HG02884 (cell line): ENCODE measurements around the gene PNMA8A.
"Not testable (repeated sequence)": the region's sequence is repeated elsewhere in the genome, so short reads cannot be mapped to it uniquely, and the experiment has no call there.

Experiments used
- ATAC-seq: cut with Tn5 transposase; IDR thresholded peaks from one replicate; pipeline ENCODE4 v1.9.1; 2021; ENCODE audit warnings: mild to moderate bottlenecking, moderate library complexity; ENCODE audit not compliant: unreplicated experiment

The PNMA8A gene

GRCh38 chr19:46470376-46470775 lies 987 bp downstream of the PNMA8A start:
- ATAC-seq = no peak

DNA sequence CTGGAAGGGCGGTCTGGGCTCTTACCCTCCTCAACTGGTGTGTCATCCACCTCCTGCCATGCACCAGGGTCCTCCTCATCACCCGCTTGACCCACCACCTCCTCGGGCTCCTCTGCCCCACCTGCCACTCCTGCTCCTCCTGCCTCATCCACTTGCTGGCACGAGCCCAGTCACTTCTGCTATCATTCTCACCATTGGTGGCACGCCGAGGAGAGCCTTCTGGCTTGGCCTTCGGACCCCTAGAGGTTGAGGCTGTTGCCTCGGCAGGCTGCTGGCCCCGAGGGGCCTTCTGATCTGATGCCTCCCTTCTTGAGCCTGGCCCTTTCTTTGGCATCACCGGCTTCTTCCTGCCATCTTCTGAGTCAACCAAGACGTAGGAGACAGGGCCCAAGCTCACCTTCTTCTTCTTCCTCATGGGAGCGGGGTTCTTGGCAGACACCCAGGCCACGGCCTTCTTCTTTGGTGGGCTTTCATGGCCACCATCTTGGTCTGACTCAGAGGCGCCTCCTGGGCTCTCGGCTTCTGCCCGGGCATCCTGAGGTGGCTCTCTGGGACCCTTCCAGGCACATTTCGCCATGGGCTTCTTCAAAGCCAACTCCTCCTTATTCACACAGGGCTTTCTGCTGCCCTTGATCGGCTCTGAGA lies 1.7 kb downstream of the PNMA8A start:
- no peak for ATAC-seq

DNA sequence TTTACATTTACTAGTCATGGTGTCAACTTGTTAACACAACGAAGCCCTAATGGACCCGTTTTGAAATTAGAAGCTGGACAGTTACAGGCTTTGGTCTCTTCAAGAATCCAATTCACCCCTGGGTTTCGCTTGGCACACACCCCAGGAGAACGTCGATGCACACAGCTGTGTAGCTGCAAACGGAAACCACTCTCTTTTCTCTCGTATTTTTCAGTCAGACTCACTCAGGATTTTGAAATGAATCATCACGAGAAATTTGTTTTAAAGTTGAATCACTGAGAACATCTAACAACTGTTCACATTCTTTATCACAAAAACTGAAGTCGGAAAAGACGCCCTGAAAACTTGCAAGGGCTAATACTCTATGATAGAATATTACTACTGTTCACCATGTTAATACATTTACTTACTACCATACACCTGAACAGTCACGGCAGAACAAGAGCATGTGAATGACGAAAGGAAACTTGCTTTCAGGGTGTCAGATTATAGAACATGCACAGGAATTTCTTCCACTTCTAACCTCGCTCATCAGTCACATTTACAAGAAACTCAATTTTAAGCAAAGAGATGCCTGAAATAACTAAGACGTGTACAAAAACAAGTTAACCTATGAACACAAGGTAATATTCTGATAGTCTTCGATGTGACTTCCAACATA lies 4.7 kb downstream of the PNMA8A start:
- no peak for ATAC-seq

DNA sequence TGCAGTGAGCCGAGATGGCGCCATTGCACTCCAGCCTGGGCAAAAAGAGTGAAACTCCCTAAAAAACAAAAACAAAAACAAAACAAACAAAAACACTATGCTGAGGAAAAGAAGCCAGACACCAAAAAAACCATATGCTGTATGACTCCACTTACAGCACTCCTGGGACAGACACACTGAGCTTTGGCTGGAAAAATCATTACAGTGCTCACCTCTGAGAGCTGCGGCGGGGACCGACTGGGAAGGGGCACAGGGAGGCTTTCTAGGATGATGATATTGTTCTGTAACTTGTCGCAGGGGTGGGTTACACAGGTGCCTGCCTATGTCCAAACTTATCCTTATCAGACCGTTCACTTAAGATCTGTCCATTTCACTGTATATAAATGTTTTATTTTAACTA lies 7.8 kb downstream of the PNMA8A start:
- ATAC-seq = no peak

GRCh38 chr19:46461537-46461936 lies 9.8 kb downstream of the PNMA8A start:
- no peak for ATAC-seq

DNA sequence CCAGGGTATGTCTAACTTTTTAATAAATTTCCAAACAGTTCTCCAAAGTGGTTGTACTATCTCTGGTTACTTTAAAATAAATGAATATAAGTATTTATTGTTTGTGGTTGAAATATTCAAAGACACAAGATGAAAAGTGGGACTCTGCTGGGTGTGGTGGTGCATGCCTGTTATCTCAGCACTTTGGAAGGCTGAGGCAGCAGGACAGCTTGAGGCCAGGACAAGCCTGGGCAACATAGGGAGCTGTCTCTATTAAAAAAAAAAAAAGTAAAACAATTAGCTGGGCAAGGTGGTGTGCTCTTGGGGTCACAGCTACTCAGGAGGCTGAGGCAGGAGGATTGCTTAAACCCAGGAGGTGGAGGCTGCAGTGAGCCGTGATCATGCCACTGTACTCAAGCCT lies 10.4 kb downstream of the PNMA8A start:
- no peak for ATAC-seq

GRCh38 chr19:46460055-46460454 lies 11.3 kb downstream of the PNMA8A start:
- no peak for ATAC-seq

GRCh38 chr19:46456930-46457329 lies 14.4 kb downstream of the PNMA8A start:
- no peak for ATAC-seq

DNA sequence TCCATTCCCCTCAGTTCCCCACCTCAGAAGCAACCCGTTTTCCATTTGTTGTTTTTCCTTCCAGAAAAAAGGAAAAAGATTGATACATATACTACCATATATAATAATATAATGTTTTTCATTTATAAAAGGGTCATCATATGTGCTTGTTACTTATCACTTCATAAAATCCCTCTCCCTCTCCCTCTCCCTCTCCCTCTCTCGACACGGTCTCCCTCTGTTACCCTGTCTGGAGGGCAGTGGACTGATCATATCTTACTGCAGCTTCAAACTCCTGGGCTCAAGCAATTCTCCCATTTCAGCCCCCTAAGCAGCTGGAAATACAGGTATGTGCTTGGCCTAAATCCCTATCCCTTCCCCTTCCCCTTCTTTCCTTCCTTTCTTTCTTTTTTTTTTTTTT lies 17.1 kb downstream of the PNMA8A start:
- no peak for ATAC-seq

DNA sequence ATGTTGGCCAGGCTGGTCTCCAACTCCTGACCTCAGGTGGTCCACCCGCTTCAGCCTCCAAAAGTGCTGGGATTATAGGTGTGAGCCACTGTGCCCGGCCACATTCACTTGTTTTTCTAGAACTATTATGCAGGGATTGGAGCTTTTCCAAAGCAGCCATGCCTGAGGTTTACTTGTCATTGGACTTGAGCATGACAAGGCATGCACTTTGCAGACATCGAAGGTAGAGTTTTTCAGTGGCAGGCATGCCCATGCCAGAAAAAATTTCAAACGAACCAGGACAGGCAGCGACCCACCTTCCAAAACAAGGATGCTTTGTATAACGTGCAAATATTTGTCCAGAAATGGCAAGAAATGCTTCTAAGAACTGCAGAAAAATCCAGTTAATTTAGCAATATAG lies 17.7 kb downstream of the PNMA8A start:
- ATAC-seq = no peak

GRCh38 chr19:46452186-46452585 lies 19.2 kb downstream of the PNMA8A start:
- no peak for ATAC-seq

DNA sequence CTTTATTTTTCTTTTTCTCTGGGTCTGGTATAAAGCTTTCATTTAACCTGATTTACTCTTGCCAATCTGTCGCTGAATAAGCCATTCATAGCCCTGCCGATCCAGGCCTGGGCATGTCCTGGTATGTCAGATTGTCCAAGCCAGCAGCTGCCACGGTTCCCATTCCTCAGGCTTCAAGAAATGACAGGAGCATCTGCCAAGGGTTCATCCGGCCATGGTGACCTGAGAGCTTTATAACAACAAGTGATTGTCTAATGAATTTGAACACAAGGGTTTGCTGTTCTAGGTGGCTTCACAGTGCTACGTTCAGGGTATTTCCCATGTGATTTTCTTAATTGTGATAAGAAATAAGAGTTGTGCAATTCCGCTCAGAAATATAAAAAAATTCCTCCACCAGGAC lies 20.0 kb downstream of the PNMA8A start:
- ATAC-seq = no peak

DNA sequence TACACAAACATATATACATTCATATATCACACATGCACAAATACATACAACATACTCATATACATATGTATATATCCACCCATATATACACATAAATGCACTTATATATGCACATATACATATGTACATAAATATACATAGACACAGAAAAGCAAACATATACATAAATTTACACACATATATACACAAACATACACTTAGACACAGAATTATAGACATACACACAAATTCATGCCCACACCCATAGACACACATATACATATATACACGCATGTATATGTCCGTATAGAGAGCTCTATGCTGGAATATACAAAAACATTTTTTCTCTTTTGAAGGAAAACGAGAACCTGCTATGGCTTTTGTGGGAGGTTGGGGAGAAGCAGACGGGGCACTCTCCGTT lies 20.6 kb downstream of the PNMA8A start:
- ATAC-seq = no peak

GRCh38 chr19:46449228-46449627 lies 22.1 kb downstream of the PNMA8A start:
- no peak for ATAC-seq

DNA sequence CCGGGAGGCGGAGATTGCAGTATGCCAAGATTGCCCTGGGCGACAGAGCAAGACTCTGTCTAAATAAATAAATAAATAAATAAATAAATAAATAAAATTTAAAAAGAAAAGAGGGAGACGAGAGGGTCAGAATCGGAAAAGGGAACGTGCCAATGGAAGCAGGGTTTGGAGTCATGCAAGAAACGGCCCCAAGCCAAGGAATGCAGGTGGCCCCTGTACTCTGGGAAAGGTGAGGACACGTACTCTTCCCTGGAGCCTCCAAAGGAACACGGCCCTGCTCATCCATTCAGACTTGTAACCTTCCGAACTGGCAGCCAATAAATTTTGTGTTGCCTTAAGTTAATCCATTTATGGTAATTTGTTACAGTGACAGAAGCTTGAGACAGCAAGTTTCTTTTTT lies 22.8 kb downstream of the PNMA8A start:
- no peak for ATAC-seq

DNA sequence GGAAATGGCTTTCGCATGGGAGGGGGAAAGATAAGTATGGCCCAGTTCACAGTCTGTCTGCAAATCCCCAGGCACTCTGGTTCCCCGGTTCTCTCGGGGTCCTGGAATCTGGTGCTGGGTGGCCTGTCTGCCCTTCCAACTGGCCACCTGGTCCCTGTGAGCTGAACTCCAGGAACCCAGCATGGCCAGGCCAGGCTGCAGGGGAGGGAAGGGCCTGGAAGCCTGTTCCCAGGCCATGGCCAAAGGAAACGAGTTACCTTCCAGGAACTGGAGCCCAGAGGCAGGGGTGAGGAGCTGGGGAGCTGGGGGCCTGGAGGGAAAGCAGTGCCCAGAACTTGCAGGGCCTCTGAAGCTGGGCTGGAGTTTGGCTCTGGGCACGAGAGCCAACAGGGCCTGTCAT lies 23.5 kb downstream of the PNMA8A start:
- no peak for ATAC-seq

DNA sequence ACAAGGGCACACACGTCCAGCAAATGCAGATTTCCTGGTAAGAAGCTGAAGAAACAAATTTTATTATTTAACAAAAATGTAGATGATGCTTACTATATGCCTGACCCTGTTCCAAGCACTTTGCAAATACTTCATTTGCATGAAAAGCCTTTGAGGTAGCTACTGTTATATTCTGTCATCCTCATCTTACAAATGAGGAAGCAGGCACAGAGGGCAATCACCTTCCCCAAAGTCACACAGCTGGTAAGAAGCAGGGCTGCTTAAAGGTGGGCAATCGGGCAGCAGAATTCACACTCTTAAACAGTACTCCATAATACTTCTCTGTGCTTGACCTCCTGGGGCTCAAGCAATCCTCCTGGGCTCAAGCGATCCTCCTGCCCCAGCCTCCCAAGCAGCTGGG lies 24.4 kb downstream of the PNMA8A start:
- no peak for ATAC-seq

DNA sequence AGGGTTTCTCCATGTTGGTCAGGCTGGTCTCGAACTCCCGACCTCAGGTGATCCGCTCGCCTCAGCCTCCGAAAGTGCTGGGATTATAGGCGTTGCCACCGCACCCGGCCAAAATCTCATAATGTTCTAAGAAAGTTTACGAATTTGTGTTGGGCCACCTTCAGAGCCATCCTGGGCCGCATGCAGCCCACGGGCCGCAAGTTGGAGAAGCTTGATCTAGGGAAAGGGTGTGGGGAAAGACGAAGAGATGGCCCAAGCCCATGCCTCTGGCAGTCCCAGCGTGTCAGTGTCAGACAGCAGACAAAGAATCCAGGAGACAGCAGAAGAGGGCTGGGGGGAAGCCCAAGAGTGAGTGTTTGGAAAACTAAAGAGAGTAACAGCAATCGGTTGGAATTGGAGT lies 25.3 kb downstream of the PNMA8A start:
- ATAC-seq = no peak

- no peak for ATAC-seq
These were observed 28.4 kb downstream of the PNMA8A start for GRCh38 chr19:46442808-46443450.

- no peak for ATAC-seq
These were observed 29.5 kb downstream of the PNMA8A start for GRCh38 chr19:46441866-46442265.

GRCh38 chr19:46435689-46436088 lies 35.7 kb downstream of the PNMA8A start:
- not testable (repeated sequence) for ATAC-seq

DNA sequence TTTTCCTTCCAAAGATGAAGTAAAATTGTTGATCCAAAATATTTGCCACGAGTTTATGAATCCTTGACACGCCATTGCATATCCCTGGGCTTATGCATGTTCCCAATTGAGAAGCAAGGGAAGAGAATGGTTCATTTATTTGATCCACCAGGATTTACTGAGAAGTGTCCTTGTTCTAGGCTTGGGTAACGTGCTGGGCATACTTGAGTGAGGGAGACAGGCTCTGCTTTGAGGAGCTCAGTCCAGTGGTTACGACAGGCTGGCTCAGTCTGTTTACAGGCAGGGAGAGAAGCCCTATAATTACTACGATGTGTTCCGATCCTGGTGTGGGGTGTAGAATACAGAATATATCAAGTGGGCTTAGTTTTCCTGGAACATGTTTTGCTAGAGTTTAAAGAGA lies 36.4 kb downstream of the PNMA8A start:
- no peak for ATAC-seq
